CD4-positive, alpha-beta T cell treated with Interleukin-6 for 4 hours (primary cell): Measurements from ENCODE around the gene ZMIZ1.

ENCODE experiments used
- DNase-seq: peaks from one replicate; pipeline ENCODE4 v3.0.0-alpha.2; 2020; ENCODE audit warnings: mixed read lengths

ZMIZ1 gene

DNA sequence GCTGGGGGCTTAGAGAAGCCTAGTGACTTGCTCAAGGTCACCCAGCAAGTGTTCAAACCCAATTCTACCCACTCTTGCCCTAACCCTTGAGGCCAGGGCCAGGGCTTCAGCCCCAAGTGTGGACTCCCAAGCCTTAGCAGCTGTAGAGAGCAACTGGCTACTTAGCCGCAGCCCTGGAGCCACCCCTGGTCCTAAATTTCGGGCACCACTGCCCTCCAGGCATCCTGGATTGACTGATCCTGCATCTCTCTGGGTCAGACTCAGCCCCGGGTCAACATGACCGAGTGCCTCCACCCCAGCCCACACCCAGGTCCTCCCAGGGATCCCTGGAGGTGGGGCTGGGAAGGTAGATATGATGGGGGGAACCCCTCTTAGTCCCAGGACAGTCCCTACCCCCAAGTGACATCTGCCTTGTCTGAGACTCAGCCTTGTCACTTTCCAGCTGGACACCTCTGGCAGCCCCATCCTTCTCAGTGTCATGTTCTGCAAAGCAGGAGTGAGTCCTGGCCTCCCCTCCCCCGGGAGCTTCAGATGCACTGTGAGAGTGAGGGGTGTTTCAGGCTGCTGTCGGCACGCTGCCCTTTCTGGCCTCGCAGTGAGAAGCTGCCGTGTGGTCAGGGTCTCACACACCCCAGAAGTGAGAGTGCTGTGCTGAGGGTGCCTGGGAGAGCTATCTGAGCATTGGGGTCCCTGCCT, 89.8 kb downstream of the ZMIZ1 start:
- DNase-seq, result no peak

DNA sequence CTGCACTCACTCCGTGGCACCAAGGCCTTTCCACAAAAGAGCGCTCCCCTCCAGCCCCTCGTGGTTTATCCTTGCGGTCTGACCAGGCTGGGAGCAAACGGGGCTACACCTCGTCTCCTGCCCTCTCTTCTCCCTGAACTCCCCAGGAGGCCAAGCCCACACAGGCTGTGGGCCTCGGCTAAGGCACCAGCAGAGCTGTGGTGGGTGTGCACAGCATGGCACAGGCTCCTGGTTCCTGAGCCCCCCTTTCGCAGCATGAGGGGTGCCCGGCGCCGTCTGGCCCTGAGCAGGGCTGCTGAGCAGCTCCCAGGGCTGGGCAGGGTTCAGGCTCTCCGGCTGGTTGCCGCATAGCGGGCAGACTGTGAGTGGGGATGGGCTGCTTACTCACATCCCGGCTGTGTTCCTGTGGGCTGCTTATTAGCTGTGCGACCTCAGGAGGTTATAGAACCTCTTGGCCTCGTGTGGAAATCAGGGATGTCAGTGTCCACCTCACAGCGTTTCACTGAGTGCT, 90.4 kb downstream of the ZMIZ1 start:
- no peak for DNase-seq

DNA sequence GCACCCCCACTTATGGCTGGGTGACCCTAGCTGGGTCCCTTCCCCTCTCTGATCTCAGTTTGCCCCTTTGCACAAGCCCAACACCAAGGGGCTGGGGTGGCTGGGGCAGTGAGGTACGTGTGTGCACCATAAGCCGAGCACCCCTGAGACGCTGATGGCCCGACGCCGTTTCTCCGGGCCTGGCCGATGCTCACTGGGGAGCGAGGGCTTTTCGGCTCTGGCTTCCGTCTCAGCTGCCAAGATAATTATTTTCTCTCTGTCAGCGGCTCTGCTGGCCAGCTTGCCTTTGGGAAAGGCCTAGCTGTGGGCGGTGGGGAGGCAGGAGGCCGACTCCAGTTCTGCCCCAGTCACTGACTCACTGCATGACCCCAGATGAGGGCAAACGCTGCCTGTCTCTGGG, 91.0 kb downstream of the ZMIZ1 start:
- no peak for DNase-seq

DNA sequence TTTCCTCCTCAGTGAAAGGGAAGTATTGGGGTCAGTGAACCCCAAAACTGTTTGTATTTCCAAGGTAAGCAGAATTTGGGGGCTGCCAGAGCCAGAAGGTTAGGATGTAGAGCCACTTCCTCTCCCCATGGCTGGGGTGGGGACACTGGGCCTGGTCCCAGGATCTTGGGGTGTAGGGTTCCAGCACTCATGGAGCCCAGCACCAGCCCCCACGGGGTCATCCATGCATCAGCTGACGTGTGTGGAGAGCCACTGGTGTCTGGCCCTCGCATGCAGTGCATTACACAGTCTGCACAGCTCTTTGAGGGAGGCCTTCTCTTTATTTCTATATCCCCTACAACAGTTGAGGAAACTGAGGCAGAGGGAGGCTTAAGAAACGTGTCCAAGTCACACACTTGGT, 91.4 kb downstream of the ZMIZ1 start:
- no peak for DNase-seq

DNA sequence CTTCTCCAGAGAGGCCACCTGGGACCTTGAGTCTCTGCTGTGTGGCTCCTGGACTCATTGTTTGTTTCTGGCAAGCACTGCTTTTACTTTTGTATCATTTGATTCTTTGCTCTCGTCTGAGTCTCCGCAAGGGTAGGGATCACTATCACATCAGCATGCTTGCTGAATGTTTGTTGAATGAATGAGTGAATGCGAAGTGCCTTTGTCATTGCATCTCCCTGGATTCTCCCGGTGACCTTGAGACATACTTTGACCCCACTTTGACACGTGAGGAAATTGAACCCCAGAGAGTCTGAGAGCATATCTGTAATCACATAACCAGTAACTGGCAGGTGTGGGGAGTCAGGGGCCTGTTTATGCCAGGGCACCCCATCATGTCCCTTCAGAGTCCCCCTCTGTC, 92.8 kb downstream of the ZMIZ1 start:
- DNase-seq, result no peak

DNA sequence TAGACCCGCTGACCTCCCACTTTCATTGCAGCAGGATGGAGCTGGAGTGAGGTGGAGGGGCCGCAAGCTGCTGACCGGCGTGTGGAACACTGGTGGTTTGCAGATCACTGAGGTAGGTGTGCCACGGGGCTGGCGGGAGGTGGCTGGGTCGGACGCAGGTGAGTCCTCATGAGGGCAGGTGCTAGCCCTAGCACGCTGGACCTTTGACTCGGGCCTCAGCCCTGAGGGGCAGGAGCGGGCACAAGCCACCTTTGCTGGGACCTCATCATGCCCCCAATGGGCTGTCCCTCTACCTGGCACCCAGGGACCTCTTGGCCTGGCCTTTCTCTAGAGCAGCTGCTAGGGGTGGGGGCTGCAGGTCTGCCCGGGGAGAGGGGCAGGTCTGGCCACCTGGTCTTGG, 93.3 kb downstream of the ZMIZ1 start:
- no peak for DNase-seq

DNA sequence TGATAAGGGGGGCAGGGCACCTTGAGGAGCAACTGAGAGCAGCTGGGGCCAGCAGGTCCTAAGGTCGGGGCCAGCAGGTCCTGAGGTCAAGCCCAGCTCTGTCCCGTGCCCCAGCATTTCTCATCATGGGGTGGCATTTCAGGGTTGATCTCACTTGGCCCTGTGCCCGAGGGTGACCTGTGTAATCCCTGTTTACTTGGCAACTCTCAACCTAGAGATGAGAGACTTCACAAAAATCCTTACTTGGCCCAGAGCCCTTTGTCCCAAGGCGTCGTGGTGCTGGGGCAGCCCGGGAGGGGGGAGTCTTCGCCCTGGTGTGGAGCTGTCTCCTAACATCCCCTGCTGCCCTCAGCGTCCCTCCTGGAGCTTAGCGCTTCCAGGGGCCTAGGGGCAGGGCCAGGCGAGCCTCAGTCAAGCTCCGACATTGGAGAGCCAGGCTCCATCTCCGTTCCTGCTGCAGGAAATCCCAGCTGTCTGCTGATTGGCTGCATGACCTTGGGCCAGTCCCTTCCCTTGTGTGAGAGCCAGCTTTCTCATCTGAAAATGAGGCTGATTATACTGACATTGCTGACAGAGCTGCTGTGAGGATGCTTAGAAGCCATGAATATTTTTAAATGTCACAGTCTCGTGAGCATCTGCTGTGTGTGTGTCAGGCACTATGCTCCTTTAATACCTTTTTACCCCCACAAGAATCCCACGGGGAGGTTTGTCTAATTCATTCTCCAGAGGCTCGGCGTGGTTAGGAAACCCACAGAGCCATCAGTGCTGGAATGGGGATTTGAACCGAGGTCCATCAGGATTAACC, 94.3 kb downstream of the ZMIZ1 start:
- DNase-seq, result no peak

DNA sequence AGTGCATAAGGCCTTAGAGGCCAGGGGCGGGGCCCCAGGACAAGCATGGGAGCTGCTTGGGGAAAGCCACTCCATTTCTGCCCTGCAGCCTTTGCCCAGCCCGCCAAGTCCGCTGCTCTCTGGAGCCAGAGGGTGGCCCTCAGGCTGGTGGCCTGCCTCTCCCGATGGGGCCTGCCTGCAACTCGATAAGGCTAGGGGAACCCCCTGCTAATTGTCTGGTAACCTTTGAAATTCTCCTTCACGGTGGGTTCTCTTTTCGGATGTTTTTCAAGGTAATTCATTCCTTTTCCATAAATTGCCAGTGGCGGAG, 94.9 kb downstream of the ZMIZ1 start:
- no peak for DNase-seq

DNA sequence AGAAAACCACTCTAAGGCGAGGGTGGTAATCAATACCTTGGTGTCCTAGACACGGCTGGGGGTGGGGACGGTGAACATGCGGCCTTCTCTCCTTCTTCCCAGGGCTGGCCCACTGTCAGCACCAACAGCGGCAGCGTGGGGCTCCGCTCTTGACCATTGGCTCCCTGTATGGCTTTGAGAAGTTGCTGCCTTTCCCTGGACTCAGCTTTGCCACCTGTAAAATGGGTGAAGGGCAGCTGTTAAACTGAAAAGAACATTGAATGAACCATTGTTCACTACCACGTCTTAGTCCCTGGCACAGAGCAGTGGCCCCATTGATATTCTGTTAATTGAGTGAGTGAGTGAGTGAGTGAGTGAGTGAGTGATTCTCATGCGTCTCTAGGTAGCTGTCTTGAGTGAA, 95.3 kb downstream of the ZMIZ1 start:
- DNase-seq, result no peak

DNA sequence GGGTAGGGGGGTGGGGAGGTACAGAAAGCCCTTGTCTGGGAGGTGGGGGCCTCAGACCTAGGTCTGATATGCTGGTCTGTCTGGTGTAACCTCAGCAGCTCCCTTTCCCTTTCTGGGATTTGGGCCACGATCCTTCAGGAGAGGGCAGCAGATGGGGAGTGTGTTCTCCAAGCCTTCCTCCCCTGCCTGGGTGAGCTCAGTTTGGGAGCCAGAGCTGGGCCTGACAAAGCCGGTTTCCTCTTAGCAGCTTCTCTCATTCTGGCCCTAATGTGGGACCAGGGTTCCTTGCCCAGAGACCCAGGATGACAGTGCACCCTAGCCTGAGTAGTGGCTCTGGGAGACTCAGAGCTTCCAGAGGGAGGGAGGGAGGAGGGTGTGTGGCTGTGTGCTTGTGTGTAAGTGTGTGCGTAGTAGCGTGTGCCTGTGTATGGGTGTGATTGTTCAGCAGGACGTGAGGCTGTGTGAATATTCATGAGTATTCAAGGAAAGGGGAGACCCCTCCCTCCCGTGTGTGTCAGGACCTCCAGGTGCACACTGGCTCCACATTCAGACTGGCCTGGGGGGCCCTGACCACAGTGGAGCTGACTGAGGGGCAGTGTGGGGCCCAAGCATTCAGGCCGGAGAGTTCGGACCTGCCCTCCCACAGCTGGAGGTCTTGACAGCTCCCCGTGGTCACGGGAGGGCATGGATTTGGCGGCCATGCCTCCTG, 96.5 kb downstream of the ZMIZ1 start:
- no peak for DNase-seq

DNA sequence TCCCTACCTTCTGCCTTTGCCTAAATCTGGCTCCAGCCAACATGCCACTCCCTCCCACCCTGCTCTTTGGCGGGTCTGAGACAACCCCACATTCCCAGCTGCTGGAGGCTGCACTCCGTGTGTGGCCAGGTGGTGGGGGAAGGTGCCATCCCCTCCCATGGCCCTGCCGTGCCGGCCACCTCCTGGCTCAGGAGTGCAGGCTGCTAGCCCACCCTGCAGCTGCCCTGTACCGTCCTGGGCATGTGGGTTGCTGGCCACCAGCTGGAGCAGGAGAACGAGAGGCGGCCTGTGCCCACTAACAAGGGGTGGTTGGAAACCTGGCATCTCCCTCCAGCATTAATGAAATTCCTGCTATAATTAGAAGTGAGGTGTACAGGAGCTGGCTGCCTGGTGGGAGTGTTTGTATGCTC, 97.6 kb downstream of the ZMIZ1 start:
- DNase-seq, result no peak

DNA sequence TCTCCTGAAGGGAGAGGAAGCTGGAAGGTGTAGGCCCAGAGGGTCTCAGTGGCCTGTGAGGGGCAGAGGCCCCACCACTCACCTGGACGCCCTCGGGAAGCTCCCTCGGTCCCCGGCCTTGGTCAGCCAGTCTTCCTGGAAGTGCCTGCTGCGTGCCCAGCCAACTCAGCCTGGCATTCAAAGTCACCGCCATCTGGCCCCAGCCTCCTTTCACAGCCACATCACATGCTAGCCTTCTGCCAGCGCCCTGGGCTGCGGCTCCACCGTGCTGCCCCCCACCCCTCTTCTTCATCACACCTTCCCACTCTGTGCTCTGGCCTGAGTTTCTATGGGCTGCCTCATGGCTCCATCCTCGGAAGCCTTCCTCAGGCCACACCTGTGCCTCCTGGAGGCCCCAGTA, 98.0 kb downstream of the ZMIZ1 start:
- no peak for DNase-seq

DNA sequence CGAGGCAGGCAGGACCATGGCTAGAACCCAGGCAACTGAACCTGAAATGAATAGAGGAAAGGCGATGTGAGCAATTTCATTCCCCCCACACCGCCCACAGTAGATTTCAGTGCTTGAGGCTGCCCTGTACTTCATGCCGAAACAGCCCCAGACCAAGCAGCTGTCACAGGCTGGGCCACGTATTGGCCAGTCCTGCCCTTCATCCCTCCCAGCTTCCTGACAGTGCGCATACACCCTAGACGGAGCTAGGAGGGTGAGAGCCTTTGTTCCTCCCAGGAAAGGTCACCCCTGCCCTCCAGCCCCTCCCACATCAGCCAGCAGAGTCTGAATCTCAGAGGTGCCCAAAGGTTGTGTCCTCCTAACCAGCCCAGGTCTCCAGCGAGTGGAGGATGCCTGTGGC, 98.8 kb downstream of the ZMIZ1 start:
- DNase-seq, result no peak

DNA sequence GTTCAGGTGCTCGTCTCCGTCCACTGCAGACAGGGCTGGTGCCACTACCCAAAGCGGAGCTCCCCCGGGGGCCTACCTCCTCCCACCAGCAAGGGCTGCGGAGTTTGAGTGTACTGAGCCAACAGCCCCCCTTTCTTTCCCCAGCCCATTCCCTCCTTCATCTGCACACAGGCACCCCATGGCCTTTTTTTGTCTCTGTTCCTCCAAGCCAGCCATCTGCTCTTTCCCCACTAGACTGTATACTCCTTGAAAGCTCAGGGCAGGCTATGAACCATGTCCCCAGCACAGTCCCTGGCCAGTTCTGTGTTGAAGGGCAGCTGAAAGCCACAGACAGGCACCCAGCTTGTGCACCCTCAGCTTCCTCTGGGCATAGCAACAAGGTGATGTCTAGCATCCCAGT, 99.4 kb downstream of the ZMIZ1 start:
- DNase-seq, result no peak

DNA sequence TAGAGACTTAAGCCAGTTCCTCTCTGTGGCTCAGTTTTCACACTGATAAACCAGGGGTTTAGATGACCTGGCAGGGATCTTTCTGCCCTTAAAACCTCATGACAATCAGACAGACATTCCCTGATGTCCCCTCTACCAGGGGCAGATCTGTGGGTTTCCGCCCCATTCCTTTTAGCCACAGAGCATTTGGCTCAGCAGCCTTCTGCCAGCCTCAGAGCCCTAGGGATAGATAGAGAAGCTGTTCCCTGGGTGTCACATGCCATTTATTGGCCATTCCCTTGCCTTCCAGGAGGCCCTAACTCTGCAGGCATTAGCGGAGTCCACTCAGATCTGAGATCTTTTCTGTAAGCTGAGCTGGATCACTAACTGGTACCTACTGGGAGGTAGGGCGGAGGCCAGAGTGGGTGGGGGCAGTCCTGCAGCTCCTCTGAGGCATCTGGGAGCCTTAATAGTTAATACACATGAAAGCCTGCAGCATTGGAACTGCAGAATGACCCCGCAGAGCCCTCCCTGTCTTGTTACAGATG, 101.5 kb downstream of the ZMIZ1 start:
- no peak for DNase-seq

DNA sequence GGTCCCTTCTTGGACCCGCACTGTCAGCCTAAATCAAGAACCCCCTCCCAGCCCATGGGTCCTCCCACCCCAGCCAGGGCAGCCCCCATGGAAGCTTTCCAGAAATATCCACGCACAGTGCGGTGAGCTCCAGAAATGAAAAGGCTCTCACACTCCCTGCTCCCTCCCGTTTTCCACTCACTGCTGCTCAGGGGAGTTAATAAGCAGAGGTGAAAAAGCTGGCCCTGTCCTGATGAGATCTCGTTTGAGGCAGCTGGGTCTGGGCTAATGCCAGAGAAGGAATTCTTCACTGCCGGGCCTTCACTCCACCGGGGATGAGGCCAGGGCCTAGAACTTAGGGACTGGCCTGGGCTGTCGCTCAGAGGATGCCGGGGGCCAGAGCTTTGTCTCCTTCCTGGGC, 102.2 kb downstream of the ZMIZ1 start:
- no peak for DNase-seq

DNA sequence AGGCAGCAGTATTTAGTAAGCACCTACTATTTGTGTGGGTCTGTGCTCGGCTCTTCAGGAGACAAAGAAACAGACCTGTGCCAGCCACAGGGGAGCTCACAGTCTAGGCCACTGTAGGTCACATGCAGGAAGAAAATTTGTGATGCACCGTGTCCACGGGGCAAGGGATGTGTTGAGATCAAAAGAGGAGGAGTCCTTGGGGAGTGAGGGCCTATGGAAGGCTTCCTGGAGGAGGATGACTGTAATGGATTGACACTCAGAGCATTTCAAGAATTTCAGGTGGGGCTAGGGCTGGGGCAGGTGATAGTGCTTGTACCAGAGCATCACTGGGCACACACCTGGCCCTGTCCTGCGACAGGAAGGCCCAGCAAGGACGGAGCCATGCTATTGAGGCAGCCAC, 102.7 kb downstream of the ZMIZ1 start:
- DNase-seq, result no peak

DNA sequence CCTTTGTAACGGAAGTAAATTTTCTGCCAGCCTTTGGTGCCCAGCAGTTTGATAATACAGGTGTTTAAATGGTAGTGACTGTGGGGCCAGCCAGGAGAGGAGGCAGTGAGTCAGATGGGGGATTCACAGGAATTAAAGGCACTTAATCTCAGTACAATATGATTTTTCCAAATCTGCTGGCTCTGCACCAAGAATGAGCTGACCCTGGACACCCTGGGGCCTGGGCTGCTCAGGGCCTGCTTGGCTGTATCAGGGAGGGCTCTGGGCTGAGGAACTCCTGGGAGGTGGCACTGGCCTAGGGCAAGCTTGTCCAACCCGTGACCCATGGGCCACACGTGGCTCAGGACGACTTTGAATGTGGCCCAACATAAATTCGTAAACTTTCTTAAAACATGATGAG, 104.1 kb downstream of the ZMIZ1 start:
- no peak for DNase-seq

DNA sequence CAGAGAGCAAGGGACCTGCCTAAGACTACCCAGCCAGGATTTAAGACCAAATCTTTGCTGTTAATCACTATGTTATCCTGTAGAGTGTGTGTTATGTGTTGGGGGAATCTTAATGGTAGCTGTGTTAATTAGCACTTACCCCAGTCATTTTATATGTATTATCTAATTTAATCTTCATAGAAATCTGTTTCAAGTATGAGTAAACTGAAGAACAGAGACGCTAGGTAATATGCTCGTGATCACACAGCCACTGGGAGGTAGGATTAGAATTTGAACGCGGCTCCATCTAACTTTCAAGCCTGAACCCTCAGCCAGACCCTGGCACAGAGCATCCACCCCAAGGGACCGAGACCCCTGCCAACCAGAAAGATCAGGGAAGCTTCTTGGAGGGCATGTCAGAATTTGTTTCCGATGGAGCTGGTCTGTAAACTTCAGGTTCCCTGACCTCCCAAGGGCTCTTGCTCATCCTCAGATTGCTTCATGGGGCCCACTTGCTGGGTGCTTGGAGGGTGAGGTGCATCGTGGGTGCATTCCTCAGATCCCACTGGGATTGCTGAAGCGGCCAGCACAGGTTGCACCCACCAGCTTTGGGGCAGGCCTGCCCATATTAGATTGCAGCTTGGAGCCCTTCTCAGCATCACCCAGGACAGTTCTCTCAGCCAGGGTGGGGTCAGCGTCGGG, 105.0 kb downstream of the ZMIZ1 start:
- no peak for DNase-seq

DNA sequence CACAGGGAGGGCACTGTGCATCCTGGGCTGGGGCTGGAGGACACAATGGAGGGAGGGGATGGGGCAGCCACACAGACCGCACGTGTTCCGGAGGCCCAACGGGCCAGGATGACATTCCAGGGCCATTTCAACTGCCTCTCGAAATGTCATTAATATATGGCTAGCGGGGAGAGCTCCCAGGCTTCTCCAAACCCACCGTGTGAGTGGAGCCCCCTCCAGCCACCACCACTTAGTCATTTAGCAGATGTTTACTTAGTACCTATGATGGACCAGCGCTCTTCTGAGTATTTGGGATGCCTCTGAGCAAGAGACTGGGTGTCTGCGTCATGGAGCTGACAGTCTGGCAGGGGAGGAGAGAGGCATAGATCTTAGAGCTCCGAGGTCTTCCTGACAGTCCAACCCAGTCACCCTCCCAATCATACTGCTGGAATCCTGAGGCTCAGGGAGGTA, 107.3 kb downstream of the ZMIZ1 start:
- DNase-seq, result no peak

DNA sequence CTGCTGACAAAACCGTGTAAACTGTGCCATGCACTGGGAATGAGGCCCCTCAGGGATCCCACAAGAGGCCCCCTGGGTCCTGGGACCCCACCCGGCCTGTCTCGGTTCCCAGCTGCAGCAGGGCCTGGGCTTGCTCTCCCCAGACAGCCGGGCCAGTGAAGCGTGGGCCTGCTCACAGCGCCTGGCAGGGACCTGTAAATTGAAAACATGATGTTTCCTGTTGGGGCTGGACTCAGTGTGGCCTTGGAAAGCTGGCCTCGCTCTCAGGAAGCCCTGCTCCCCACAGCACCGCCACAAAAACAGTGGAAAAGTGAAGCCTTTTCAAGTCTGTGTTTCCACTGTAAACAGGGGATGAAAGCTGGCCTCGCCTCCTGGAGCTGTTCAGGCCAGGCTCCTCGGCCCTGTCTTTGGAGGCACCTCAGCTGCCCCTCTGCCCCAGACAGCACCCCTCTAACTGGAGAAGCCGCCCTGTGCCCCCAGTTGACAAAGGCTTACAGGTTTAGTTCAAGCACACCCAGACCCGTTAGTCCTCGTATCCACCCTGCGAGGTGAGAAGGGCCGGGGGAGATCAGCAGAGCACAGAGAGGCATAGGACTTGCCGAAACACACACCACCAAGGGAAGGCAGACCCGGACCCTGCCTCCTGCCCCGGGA, 108.3 kb downstream of the ZMIZ1 start:
- DNase-seq, result no peak

DNA sequence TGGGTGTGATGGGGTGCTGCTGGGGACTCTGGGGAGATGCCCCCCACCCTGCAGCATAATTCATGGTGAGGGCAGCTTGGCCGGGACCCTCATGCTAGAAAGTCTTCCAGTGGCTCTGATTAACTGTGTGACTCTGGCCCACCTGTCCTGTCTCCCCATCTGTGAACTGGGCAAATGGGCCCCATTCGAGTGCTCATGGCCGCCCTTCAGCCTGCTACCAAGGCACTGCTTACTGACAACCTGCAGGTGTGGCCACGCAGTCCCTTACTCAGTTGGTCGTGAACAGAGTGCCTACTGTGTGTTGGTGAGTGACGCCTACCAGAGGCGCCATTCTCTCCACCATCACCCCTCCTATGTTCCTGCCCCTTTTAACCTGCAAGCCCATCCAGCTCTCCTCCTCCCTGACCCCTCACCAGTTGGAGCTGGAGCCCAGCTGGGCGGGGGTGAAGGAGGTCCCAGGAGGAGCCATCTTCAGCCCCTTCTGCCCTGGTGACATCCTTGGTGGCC, 109.4 kb downstream of the ZMIZ1 start:
- DNase-seq, result no peak
